T-helper 2 cell treated with Interferon-gamma antibody and Interleukin-4, amounts not matched to agents 5 μg/mL and 100 μg/mL, for 36 hours (primary cell): ENCODE data around the gene ZW10.
"Not testable (repeated sequence)": the region's sequence is repeated elsewhere in the genome, so short reads cannot be mapped to it uniquely, and the experiment has no call there.

Source experiments
- DNase-seq: peaks from one replicate; pipeline ENCODE4 v3.0.0; 2021; ENCODE audit warnings: low spot score
- H3K27ac Mint-ChIP-seq: one replicate; pipeline ENCODE4 v1.8.0; 2021; ENCODE audit warnings: mild to moderate bottlenecking, mixed read lengths
- H3K27me3 Mint-ChIP-seq: one replicate; pipeline ENCODE4 v1.8.0; 2021; ENCODE audit warnings: low read depth, mixed read lengths
- H3K36me3 Mint-ChIP-seq: one replicate; pipeline ENCODE4 v1.8.0; 2021; ENCODE audit warnings: low read depth, mixed read lengths
- H3K4me1 Mint-ChIP-seq: one replicate; pipeline ENCODE4 v1.8.0; 2021; ENCODE audit warnings: low read depth, mixed read lengths
- H3K4me3 Mint-ChIP-seq: one replicate; pipeline ENCODE4 v1.8.0; 2022; ENCODE audit warnings: mild to moderate bottlenecking, moderate library complexity, mixed read lengths
- H3K9me3 Mint-ChIP-seq: one replicate; pipeline ENCODE4 v1.8.0; 2021; ENCODE audit warnings: mixed read lengths

ZW10 gene

GRCh38 chr11:113781682-113782081 is 8.2 kb upstream of the ZW10 start:
- H3K27ac Mint-ChIP-seq = no peak overlapping the region
- peaks cover 25% of the 10 kb centered on the region for H3K27me3 Mint-ChIP-seq
- DNase-seq = no peak
- no peaks in the 10 kb centered on the region for H3K9me3 Mint-ChIP-seq
- H3K4me3 Mint-ChIP-seq = no peak overlapping the region
- H3K36me3 Mint-ChIP-seq = no peaks in the 10 kb centered on the region
- no peaks in the 10 kb centered on the region for H3K4me1 Mint-ChIP-seq

- H3K9me3 Mint-ChIP-seq = no peaks in the 10 kb centered on the region
- H3K4me1 Mint-ChIP-seq = peaks cover 8% of the 10 kb centered on the region
- H3K4me3 Mint-ChIP-seq = no peak within 1 kb of the TSS
- no peak for DNase-seq
- no peak within 1 kb of the TSS for H3K27ac Mint-ChIP-seq
- peaks cover 28% of the 10 kb centered on the region for H3K27me3 Mint-ChIP-seq
- no peaks in the 10 kb centered on the region for H3K36me3 Mint-ChIP-seq
These were observed 6.0 kb upstream of the ZW10 start, which contains the start of gene CLDN25 for GRCh38 chr11:113779496-113779895. CLDN25 (plus strand) TSS chr11:113779796; CDS start chr11:113779796, 0 bp downstream.

GRCh38 chr11:113778111-113778910 is 4.8 kb upstream of the ZW10 start:
- H3K9me3 Mint-ChIP-seq = no peaks in the 10 kb centered on the region
- H3K4me1 Mint-ChIP-seq = peaks cover 9% of the 10 kb centered on the region
- H3K4me3 Mint-ChIP-seq = no peak overlapping the region
- H3K36me3 Mint-ChIP-seq = peaks cover 3% of the 10 kb centered on the region
- H3K27me3 Mint-ChIP-seq = peaks cover 28% of the 10 kb centered on the region
- no peak for DNase-seq
- H3K27ac Mint-ChIP-seq = no peak overlapping the region

- H3K36me3 Mint-ChIP-seq = peaks cover 10% of the 10 kb centered on the region
These were observed 647 bp upstream of the ZW10 start for GRCh38 chr11:113774174-113774503.

GRCh38 chr11:113773092-113773415 is 438 bp downstream of the ZW10 start:
- peak overlapping the region; percentile 96 for H3K27ac Mint-ChIP-seq
- no peaks in the 10 kb centered on the region for H3K9me3 Mint-ChIP-seq
- no peak for DNase-seq

More at GRCh38 chr11:113774174-113774503, 647 bp upstream of the ZW10 start:
- H3K27ac Mint-ChIP-seq = peak overlapping the region; percentile 96
- peaks cover 20% of the 10 kb centered on the region for H3K4me1 Mint-ChIP-seq
- H3K4me3 Mint-ChIP-seq = peak overlapping the region; percentile 100
- no peaks in the 10 kb centered on the region for H3K9me3 Mint-ChIP-seq
- peaks cover 7% of the 10 kb centered on the region for H3K27me3 Mint-ChIP-seq
- no peak for DNase-seq

GRCh38 chr11:113771964-113772363 is 1.5 kb downstream of the ZW10 start:
- Mint-ChIP-seq H3K4me3 (peak overlapping the region; percentile 100), H3K27ac (peak overlapping the region; percentile 42), H3K4me1 (peaks cover 24% of the 10 kb centered on the region), H3K36me3 (peaks cover 23% of the 10 kb centered on the region), H3K9me3 (no peaks in the 10 kb centered on the region), H3K27me3 (peaks cover 3% of the 10 kb centered on the region)
- no peak for DNase-seq

More at GRCh38 chr11:113773092-113773415, 438 bp downstream of the ZW10 start:
- Mint-ChIP-seq H3K4me1 (peaks cover 20% of the 10 kb centered on the region), H3K4me3 (peak overlapping the region; percentile 100), H3K27me3 (peaks cover 6% of the 10 kb centered on the region), H3K36me3 (peaks cover 15% of the 10 kb centered on the region)

GRCh38 chr11:113764527-113765219 is 8.8 kb downstream of the ZW10 start:
- H3K4me1 Mint-ChIP-seq = peaks cover 24% of the 10 kb centered on the region
- no peaks in the 10 kb centered on the region for H3K27me3 Mint-ChIP-seq
- peaks cover 44% of the 10 kb centered on the region for H3K36me3 Mint-ChIP-seq
- no peak for DNase-seq
- peaks cover 4% of the 10 kb centered on the region for H3K9me3 Mint-ChIP-seq
- peak overlapping the region; percentile 10 for H3K27ac Mint-ChIP-seq
- no peak overlapping the region for H3K4me3 Mint-ChIP-seq

GRCh38 chr11:113763040-113763439 is 10.5 kb downstream of the ZW10 start:
- H3K9me3 Mint-ChIP-seq, H3K4me3 Mint-ChIP-seq, H3K27me3 Mint-ChIP-seq, H3K27ac Mint-ChIP-seq, DNase-seq: not testable (repeated sequence)
- H3K36me3 Mint-ChIP-seq = peaks cover 46% of the 10 kb centered on the region
- H3K4me1 Mint-ChIP-seq = peaks cover 24% of the 10 kb centered on the region

- DNase-seq = no peak
- peaks cover 42% of the 10 kb centered on the region for H3K36me3 Mint-ChIP-seq
- no peaks in the 10 kb centered on the region for H3K27me3 Mint-ChIP-seq
- no peak overlapping the region for H3K27ac Mint-ChIP-seq
- H3K4me1 Mint-ChIP-seq = peaks cover 15% of the 10 kb centered on the region
- H3K9me3 Mint-ChIP-seq = peaks cover 4% of the 10 kb centered on the region
- no peak overlapping the region for H3K4me3 Mint-ChIP-seq
These were observed 13.3 kb downstream of the ZW10 start for GRCh38 chr11:113760241-113760640.

GRCh38 chr11:113752932-113753331 is 20.6 kb downstream of the ZW10 start:
- Mint-ChIP-seq H3K27ac (no peak overlapping the region), H3K9me3 (no peaks in the 10 kb centered on the region), H3K4me1 (no peaks in the 10 kb centered on the region), H3K36me3 (peaks cover 25% of the 10 kb centered on the region), H3K4me3 (no peak overlapping the region), H3K27me3 (no peaks in the 10 kb centered on the region)
- DNase-seq = no peak

GRCh38 chr11:113736323-113736722 is 37.2 kb downstream of the ZW10 start:
- Mint-ChIP-seq H3K27me3 (no peaks in the 10 kb centered on the region), H3K9me3 (no peaks in the 10 kb centered on the region), H3K4me1 (peaks cover 1% of the 10 kb centered on the region), H3K27ac (no peak overlapping the region), H3K36me3 (peaks cover 43% of the 10 kb centered on the region), H3K4me3 (no peak overlapping the region)
- DNase-seq = no peak

GRCh38 chr11:113732092-113732491 is 41.4 kb downstream of the ZW10 start:
- Mint-ChIP-seq H3K36me3 (peaks cover 22% of the 10 kb centered on the region), H3K9me3 (no peaks in the 10 kb centered on the region), H3K27me3 (no peaks in the 10 kb centered on the region), H3K4me3 (no peak overlapping the region), H3K4me1 (peaks cover 4% of the 10 kb centered on the region), H3K27ac (no peak overlapping the region)
- no peak for DNase-seq

- no peaks in the 10 kb centered on the region for H3K27me3 Mint-ChIP-seq
- H3K9me3 Mint-ChIP-seq = no peaks in the 10 kb centered on the region
- no peak overlapping the region for H3K27ac Mint-ChIP-seq
- peaks cover 3% of the 10 kb centered on the region for H3K4me1 Mint-ChIP-seq
- H3K36me3 Mint-ChIP-seq = peaks cover 14% of the 10 kb centered on the region
- H3K4me3 Mint-ChIP-seq = no peak overlapping the region
- DNase-seq = no peak
These were observed 42.4 kb downstream of the ZW10 start for GRCh38 chr11:113730887-113731726.

- Mint-ChIP-seq H3K36me3 (peaks cover 10% of the 10 kb centered on the region), H3K4me3 (no peak overlapping the region), H3K27ac (no peak overlapping the region), H3K27me3 (no peaks in the 10 kb centered on the region), H3K9me3 (no peaks in the 10 kb centered on the region), H3K4me1 (peaks cover 3% of the 10 kb centered on the region)
- DNase-seq = no peak
These were observed 44.0 kb downstream of the ZW10 start for GRCh38 chr11:113729456-113729855.
